ENCODE results near the gene NTRK3.

DNA sequence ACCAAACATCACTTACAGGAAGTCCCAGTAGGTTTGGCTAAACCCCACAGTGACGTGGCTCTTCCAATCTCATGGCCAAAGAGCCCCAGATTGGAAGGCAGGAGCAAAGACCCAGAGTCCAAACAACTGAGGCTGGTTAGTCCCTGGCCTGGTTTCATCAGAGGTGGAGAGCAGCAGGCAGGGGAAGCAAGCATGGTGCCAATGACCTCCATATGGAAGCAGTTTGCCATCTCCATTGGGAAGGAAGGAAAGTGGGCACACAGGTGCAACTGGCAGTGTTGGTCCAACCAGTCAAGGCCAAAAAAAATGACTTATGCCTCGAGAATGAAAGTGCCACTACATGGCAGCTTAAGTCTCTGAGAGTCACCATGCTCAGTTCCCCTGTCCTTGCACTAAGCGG lies 175.9 kb downstream of the NTRK3 start:
- TF ChIP-seq, protein P1, sequence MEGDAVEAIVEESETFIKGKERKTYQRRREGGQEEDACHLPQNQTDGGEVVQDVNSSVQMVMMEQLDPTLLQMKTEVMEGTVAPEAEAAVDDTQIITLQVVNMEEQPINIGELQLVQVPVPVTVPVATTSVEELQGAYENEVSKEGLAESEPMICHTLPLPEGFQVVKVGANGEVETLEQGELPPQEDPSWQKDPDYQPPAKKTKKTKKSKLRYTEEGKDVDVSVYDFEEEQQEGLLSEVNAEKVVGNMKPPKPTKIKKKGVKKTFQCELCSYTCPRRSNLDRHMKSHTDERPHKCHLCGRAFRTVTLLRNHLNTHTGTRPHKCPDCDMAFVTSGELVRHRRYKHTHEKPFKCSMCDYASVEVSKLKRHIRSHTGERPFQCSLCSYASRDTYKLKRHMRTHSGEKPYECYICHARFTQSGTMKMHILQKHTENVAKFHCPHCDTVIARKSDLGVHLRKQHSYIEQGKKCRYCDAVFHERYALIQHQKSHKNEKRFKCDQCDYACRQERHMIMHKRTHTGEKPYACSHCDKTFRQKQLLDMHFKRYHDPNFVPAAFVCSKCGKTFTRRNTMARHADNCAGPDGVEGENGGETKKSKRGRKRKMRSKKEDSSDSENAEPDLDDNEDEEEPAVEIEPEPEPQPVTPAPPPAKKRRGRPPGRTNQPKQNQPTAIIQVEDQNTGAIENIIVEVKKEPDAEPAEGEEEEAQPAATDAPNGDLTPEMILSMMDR (IDR thresholded peaks at IDR 0.05), result no peak
- TF ChIP-seq POLR2A (IDR thresholded peaks at IDR 0.05), result no peak

Data from suprapubic skin (tissue), 3 donors.